Measurements from ENCODE around the gene PLCB4.

The PLCB4 gene

GRCh38 chr20:9122571-9122970, 53.7 kb downstream of the PLCB4 start:
- TF ChIP-seq CTCF (IDR thresholded peaks at IDR 0.05; ENCODE audit: insufficient read depth, low read depth, low read length, missing control alignments), result no peak
- H3K4me3 ChIP-seq (ENCODE audit: low read length), result no peak overlapping the region
- no peak for DNase-seq (ENCODE audit: low read depth)

GRCh38 chr20:9126527-9126926, 57.6 kb downstream of the PLCB4 start:
- no peak for TF ChIP-seq CTCF (IDR thresholded peaks at IDR 0.05; ENCODE audit: insufficient read depth, low read depth, low read length, missing control alignments)
- no peak overlapping the region for H3K4me3 ChIP-seq (ENCODE audit: low read length)
- DNase-seq (ENCODE audit: low read depth), result peak; percentile 75

- no peak overlapping the region for H3K4me3 ChIP-seq (ENCODE audit: low read length)
- no peak for DNase-seq (ENCODE audit: low read depth)
- TF ChIP-seq CTCF (IDR thresholded peaks at IDR 0.05; ENCODE audit: insufficient read depth, low read depth, low read length, missing control alignments), result no peak
These were observed 59.7 kb downstream of the PLCB4 start for GRCh38 chr20:9128568-9128967.

GRCh38 chr20:9129756-9130155, 60.9 kb downstream of the PLCB4 start:
- H3K4me3 ChIP-seq (ENCODE audit: low read length), result no peak overlapping the region
- no peak for TF ChIP-seq CTCF (IDR thresholded peaks at IDR 0.05; ENCODE audit: insufficient read depth, low read depth, low read length, missing control alignments)
- DNase-seq (ENCODE audit: low read depth), result no peak

GRCh38 chr20:9130521-9130920, 61.6 kb downstream of the PLCB4 start:
- no peak for TF ChIP-seq CTCF (IDR thresholded peaks at IDR 0.05; ENCODE audit: insufficient read depth, low read depth, low read length, missing control alignments)
- no peak overlapping the region for H3K4me3 ChIP-seq (ENCODE audit: low read length)
- DNase-seq (ENCODE audit: low read depth), result no peak

- no peak for TF ChIP-seq CTCF (IDR thresholded peaks at IDR 0.05; ENCODE audit: insufficient read depth, low read depth, low read length, missing control alignments)
- H3K4me3 ChIP-seq (ENCODE audit: low read length), result no peak overlapping the region
These were observed 63.0 kb downstream of the PLCB4 start for GRCh38 chr20:9131841-9132240.

GRCh38 chr20:9134346-9134745, 65.5 kb downstream of the PLCB4 start:
- DNase-seq (ENCODE audit: low read depth), result no peak
- no peak for TF ChIP-seq CTCF (IDR thresholded peaks at IDR 0.05; ENCODE audit: insufficient read depth, low read depth, low read length, missing control alignments)
- no peak overlapping the region for H3K4me3 ChIP-seq (ENCODE audit: low read length)

More at GRCh38 chr20:9131841-9132240, 63.0 kb downstream of the PLCB4 start:
- DNase-seq (ENCODE audit: low read depth), result no peak
